ENCODE results near the gene ELF1.

DNA sequence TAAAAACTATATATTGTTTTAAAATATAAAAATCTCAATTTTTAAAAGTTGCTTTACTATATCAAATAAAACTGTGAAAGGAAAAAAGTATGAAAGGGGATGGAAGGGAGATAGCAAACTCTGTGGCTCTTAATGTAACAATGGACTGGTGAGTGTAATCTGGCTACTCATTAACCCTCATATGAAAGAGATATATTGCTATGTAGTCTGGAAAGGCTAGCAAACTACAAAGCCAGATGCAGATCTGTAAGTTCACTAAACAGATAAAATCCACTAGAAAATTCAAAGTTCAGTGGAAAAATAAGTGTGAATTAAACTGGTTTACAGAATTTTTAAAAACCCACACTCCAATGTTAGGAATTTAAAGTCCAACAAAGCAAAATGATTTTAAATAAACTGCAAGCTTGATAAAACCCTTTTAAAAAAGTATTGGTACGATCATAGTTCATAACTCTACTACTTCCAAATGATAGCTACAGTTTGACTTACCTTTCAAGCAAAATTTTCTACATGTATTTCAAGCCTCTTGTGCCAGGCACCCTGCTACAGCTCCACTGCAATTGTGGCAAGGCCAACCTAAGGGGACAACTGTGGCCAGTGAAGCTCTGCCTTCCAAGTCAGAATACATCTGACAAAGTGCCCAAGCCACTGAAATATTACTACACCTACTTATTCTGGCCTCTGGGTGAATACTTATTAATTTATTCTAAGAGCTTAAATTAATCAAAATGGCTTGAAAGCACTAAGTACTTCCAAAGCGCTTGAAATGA is 647 bp upstream of the ELF1 start:
- TF ChIP-seq, protein P1, sequence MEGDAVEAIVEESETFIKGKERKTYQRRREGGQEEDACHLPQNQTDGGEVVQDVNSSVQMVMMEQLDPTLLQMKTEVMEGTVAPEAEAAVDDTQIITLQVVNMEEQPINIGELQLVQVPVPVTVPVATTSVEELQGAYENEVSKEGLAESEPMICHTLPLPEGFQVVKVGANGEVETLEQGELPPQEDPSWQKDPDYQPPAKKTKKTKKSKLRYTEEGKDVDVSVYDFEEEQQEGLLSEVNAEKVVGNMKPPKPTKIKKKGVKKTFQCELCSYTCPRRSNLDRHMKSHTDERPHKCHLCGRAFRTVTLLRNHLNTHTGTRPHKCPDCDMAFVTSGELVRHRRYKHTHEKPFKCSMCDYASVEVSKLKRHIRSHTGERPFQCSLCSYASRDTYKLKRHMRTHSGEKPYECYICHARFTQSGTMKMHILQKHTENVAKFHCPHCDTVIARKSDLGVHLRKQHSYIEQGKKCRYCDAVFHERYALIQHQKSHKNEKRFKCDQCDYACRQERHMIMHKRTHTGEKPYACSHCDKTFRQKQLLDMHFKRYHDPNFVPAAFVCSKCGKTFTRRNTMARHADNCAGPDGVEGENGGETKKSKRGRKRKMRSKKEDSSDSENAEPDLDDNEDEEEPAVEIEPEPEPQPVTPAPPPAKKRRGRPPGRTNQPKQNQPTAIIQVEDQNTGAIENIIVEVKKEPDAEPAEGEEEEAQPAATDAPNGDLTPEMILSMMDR (conservative IDR thresholded peaks at IDR 0.05; ENCODE audit: low read depth in 2 of 2) = no peak
- TF ChIP-seq EZH2phosphoT487 (IDR thresholded peaks at IDR 0.05; ENCODE audit: unreplicated experiment) = no peak
- no peak for TF ChIP-seq EZH2 (IDR thresholded peaks at IDR 0.05; ENCODE audit: low read depth, unreplicated experiment)
- TF ChIP-seq JUNB (IDR thresholded peaks at IDR 0.05; ENCODE audit: unreplicated experiment) = no peak
- TF ChIP-seq POLR2AphosphoS5 (IDR thresholded peaks at IDR 0.05; ENCODE audit: low read depth) = no peak
- TF ChIP-seq, protein P2, sequence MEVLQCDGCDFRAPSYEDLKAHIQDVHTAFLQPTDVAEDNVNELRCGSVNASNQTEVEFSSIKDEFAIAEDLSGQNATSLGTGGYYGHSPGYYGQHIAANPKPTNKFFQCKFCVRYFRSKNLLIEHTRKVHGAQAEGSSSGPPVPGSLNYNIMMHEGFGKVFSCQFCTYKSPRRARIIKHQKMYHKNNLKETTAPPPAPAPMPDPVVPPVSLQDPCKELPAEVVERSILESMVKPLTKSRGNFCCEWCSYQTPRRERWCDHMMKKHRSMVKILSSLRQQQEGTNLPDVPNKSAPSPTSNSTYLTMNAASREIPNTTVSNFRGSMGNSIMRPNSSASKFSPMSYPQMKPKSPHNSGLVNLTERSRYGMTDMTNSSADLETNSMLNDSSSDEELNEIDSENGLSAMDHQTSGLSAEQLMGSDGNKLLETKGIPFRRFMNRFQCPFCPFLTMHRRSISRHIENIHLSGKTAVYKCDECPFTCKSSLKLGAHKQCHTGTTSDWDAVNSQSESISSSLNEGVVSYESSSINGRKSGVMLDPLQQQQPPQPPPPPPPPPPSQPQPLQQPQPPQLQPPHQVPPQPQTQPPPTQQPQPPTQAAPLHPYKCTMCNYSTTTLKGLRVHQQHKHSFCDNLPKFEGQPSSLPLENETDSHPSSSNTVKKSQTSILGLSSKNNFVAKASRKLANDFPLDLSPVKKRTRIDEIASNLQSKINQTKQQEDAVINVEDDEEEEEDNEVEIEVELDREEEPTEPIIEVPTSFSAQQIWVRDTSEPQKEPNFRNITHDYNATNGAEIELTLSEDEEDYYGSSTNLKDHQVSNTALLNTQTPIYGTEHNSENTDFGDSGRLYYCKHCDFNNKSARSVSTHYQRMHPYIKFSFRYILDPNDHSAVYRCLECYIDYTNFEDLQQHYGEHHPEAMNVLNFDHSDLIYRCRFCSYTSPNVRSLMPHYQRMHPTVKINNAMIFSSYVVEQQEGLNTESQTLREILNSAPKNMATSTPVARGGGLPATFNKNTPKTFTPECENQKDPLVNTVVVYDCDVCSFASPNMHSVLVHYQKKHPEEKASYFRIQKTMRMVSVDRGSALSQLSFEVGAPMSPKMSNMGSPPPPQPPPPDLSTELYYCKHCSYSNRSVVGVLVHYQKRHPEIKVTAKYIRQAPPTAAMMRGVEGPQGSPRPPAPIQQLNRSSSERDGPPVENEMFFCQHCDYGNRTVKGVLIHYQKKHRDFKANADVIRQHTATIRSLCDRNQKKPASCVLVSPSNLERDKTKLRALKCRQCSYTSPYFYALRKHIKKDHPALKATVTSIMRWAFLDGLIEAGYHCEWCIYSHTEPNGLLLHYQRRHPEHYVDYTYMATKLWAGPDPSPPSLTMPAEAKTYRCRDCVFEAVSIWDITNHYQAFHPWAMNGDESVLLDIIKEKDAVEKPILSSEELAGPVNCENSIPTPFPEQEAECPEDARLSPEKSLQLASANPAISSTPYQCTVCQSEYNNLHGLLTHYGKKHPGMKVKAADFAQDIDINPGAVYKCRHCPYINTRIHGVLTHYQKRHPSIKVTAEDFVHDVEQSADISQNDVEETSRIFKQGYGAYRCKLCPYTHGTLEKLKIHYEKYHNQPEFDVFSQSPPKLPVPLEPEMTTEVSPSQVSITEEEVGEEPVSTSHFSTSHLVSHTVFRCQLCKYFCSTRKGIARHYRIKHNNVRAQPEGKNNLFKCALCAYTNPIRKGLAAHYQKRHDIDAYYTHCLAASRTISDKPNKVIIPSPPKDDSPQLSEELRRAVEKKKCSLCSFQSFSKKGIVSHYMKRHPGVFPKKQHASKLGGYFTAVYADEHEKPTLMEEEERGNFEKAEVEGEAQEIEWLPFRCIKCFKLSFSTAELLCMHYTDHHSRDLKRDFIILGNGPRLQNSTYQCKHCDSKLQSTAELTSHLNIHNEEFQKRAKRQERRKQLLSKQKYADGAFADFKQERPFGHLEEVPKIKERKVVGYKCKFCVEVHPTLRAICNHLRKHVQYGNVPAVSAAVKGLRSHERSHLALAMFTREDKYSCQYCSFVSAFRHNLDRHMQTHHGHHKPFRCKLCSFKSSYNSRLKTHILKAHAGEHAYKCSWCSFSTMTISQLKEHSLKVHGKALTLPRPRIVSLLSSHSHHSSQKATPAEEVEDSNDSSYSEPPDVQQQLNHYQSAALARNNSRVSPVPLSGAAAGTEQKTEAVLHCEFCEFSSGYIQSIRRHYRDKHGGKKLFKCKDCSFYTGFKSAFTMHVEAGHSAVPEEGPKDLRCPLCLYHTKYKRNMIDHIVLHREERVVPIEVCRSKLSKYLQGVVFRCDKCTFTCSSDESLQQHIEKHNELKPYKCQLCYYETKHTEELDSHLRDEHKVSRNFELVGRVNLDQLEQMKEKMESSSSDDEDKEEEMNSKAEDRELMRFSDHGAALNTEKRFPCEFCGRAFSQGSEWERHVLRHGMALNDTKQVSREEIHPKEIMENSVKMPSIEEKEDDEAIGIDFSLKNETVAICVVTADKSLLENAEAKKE (CRISPR knock-in tag; IDR thresholded peaks at IDR 0.05) = no peak
